ENCODE data around the gene DTNBP1.

- TF ChIP-seq, protein P1, sequence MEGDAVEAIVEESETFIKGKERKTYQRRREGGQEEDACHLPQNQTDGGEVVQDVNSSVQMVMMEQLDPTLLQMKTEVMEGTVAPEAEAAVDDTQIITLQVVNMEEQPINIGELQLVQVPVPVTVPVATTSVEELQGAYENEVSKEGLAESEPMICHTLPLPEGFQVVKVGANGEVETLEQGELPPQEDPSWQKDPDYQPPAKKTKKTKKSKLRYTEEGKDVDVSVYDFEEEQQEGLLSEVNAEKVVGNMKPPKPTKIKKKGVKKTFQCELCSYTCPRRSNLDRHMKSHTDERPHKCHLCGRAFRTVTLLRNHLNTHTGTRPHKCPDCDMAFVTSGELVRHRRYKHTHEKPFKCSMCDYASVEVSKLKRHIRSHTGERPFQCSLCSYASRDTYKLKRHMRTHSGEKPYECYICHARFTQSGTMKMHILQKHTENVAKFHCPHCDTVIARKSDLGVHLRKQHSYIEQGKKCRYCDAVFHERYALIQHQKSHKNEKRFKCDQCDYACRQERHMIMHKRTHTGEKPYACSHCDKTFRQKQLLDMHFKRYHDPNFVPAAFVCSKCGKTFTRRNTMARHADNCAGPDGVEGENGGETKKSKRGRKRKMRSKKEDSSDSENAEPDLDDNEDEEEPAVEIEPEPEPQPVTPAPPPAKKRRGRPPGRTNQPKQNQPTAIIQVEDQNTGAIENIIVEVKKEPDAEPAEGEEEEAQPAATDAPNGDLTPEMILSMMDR (IDR thresholded peaks at IDR 0.05; ENCODE audit: extremely low read depth in 1 of 2, insufficient read depth in 1 of 2, low read depth in 1 of 2, low read length in 2 of 2), result no peak
- TF ChIP-seq POLR2A (IDR thresholded peaks at IDR 0.05; ENCODE audit: low read depth, low read length), result no peak
Measured at GRCh38 chr6:15533379-15534026, 129.3 kb downstream of the DTNBP1 start.
